H1 (cell line): ENCODE measurements around the gene CLDN2. TPM values are rescaled to one million over a fixed set of nuclear protein-coding genes. Genes with fewer than 3 reads are reported as not detected.

Experiments used
- CTCF ChIA-PET: fragments of 300-600 bp; sonication (Branson Sonifier 250); formaldehyde crosslinking; loops from one replicate; lab custom pipeline; 2021; ENCODE audit not compliant: partially characterized antibody; lab: Charles Lee
- POLR2A ChIA-PET: fragments of 300-600 bp; sonication (Branson Sonifier 250); formaldehyde crosslinking; loops from one replicate; lab custom pipeline; 2021; ENCODE audit warnings: inconsistent platforms; ENCODE audit not compliant: partially characterized antibody; lab: Charles Lee
- DNase-seq, 2 experiments: peaks; one replicate each; pipeline versions ENCODE4 v3.0.0 to v3.0.0-alpha.2; 2010 to 2022; ENCODE audit warnings: low spot score in 2 of 2, low read depth in 1 of 2, mixed read lengths in 1 of 2
- FAIRE-seq: peaks from 2 replicates; lab custom pipeline; 2011; peaks lifted over from hg19 to GRCh38; lab: Jason Lieb, UNC
- H2AFZ ChIP-seq: 2 replicates; pipeline ENCODE4 v1.8.1; 2012; ENCODE audit warnings: low read length, inconsistent platforms
- H2AK5ac ChIP-seq: 2 replicates; pipeline ENCODE4 v1.6.1; 2013; ENCODE audit warnings: low read depth, low read length
- H2BK120ac ChIP-seq: replicated peaks from 2 replicates; pipeline ENCODE3; 2013; ENCODE audit warnings: low read depth, low read length, inconsistent platforms
- H2BK12ac ChIP-seq: 2 replicates; pipeline ENCODE4 v1.6.1; 2013; ENCODE audit warnings: low read depth, low read length
- H2BK15ac ChIP-seq: 2 replicates; pipeline ENCODE4 v1.6.1; 2013; ENCODE audit warnings: low read length
- H2BK20ac ChIP-seq: 2 replicates; pipeline ENCODE4 v1.6.1; 2013; ENCODE audit warnings: low read length
- H2BK5ac ChIP-seq: 2 replicates; pipeline ENCODE4 v1.6.1; 2013; ENCODE audit warnings: low read depth, low read length
- H3K14ac ChIP-seq: 2 replicates; pipeline ENCODE4 v1.6.1; 2013; ENCODE audit warnings: inconsistent platforms; ENCODE audit not compliant: insufficient read length
- H3K18ac ChIP-seq: 2 replicates; pipeline ENCODE4 v1.6.1; 2013; ENCODE audit warnings: low read length; ENCODE audit errors: extremely low read depth
- H3K23ac ChIP-seq: 2 replicates; pipeline ENCODE4 v1.6.1; 2013; ENCODE audit warnings: inconsistent platforms; ENCODE audit not compliant: insufficient read length
- H3K23me2 ChIP-seq: 2 replicates; pipeline ENCODE4 v1.6.1; 2013; ENCODE audit warnings: low read depth, low read length
- H3K27ac ChIP-seq: 2 replicates; pipeline ENCODE4 v1.6.1; 2011; ENCODE audit warnings: low read depth, low read length, inconsistent platforms
- H3K27me3 ChIP-seq, 4 experiments: replicated peaks in 1 of 4; 1 replicate in 1 of 4; 2 replicates in 3 of 4; pipeline versions ENCODE4 v1.6.1 to v1.8.1; 2011 to 2013; ENCODE audit warnings: low read length in 3 of 4, mild to moderate bottlenecking in 3 of 4, inconsistent platforms in 2 of 4, mixed read lengths in 2 of 4, moderate library complexity in 1 of 4; ENCODE audit not compliant: control insufficient read depth in 3 of 4, insufficient read depth in 3 of 4; ENCODE audit errors: extremely low read depth in 1 of 4
- H3K36me3 ChIP-seq, 4 experiments: 2 replicates each; pipeline versions ENCODE4 v1.6.1 to v1.8.1; 2011 to 2013; ENCODE audit warnings: mild to moderate bottlenecking in 4 of 4, low read length in 3 of 4, moderate library complexity in 2 of 4, control low read depth in 1 of 4, inconsistent platforms in 1 of 4; ENCODE audit not compliant: insufficient read depth in 4 of 4, control insufficient read depth in 2 of 4
- H3K4ac ChIP-seq: replicated peaks from 2 replicates; pipeline ENCODE3; 2013; ENCODE audit warnings: low read length, low read depth, mixed read lengths, inconsistent platforms; ENCODE audit not compliant: insufficient read length
- H3K4me1 ChIP-seq, 4 experiments: replicated peaks in 1 of 4; 1 replicate in 1 of 4; 2 replicates in 3 of 4; pipeline versions ENCODE4 v1.6.1 to v1.8.1; 2011 to 2013; ENCODE audit warnings: low read length in 3 of 4, inconsistent platforms in 2 of 4, mixed read lengths in 1 of 4; ENCODE audit not compliant: insufficient read depth in 4 of 4, control insufficient read depth in 3 of 4
- H3K4me2 ChIP-seq, 2 experiments: 2 replicates each; pipeline versions ENCODE4 v1.6.1 to v1.8.1; 2011 to 2013; ENCODE audit warnings: low read depth in 2 of 2, low read length in 2 of 2, control low read depth in 1 of 2, inconsistent platforms in 1 of 2, mild to moderate bottlenecking in 1 of 2; ENCODE audit not compliant: insufficient read depth in 1 of 2
- H3K4me3 ChIP-seq, 4 experiments: fragments of 200-600, 300-600 bp in 1 of 4; sonication (generic), shearing (Covaris generic), sonication (Bioruptor Twin) in 1 of 4; 2 replicates each; pipeline versions ENCODE4 v1.5.1 to v1.8.1; 2011 to 2016; ENCODE audit warnings: low read length in 4 of 4, low read depth in 3 of 4, control low read depth in 2 of 4, inconsistent platforms in 2 of 4, mild to moderate bottlenecking in 2 of 4, mixed read lengths in 1 of 4, moderate library complexity in 1 of 4; ENCODE audit not compliant: insufficient read depth in 2 of 4; ENCODE audit errors: extremely low read depth in 1 of 4
- H3K56ac ChIP-seq: replicated peaks from 2 replicates; pipeline ENCODE3; 2013; ENCODE audit warnings: low read depth, mild to moderate bottlenecking, mixed read lengths, low read length, inconsistent platforms; ENCODE audit not compliant: insufficient read length
- H3K79me1 ChIP-seq: 2 replicates; pipeline ENCODE4 v1.6.1; 2013; ENCODE audit warnings: low read depth, low read length, control low read depth
- H3K79me2 ChIP-seq, 2 experiments: 2 replicates each; pipeline versions ENCODE4 v1.6.1 to v1.8.1; 2012 to 2013; ENCODE audit warnings: low read length in 2 of 2, mild to moderate bottlenecking in 2 of 2, inconsistent platforms in 1 of 2; ENCODE audit not compliant: insufficient read depth in 2 of 2, control insufficient read depth in 1 of 2
- H3K9ac ChIP-seq, 4 experiments: replicated peaks in 1 of 4; 1 replicate in 1 of 4; 2 replicates in 3 of 4; pipeline versions ENCODE4 v1.6.1 to v1.8.1; 2011 to 2013; ENCODE audit warnings: low read depth in 3 of 4, low read length in 3 of 4, control low read depth in 2 of 4, mild to moderate bottlenecking in 2 of 4, moderate library complexity in 2 of 4, inconsistent platforms in 1 of 4; ENCODE audit errors: extremely low read depth in 1 of 4
- H3K9me3 ChIP-seq, 2 experiments: 2 replicates each; pipeline versions ENCODE4 v1.6.1 to v1.8.1; 2012 to 2013; ENCODE audit warnings: mild to moderate bottlenecking in 2 of 2, moderate library complexity in 2 of 2, control low read depth in 1 of 2, inconsistent platforms in 1 of 2, low read depth in 1 of 2, low read length in 1 of 2, mixed read lengths in 1 of 2; ENCODE audit not compliant: insufficient read depth in 2 of 2
- H4K20me1 ChIP-seq, 2 experiments: replicated peaks in 1 of 2; 2 replicates each; pipeline versions ENCODE3 to v1.8.1; 2011 to 2013; ENCODE audit warnings: inconsistent platforms in 2 of 2, low read length in 2 of 2, mild to moderate bottlenecking in 1 of 2; ENCODE audit not compliant: insufficient read depth in 2 of 2, control insufficient read depth in 1 of 2
- H4K5ac ChIP-seq: 2 replicates; pipeline ENCODE4 v1.6.1; 2013; ENCODE audit warnings: low read length, low read depth, mixed read lengths, inconsistent platforms; ENCODE audit not compliant: insufficient read length
- H4K8ac ChIP-seq: 2 replicates; pipeline ENCODE4 v1.8.0; 2013; ENCODE audit warnings: mild to moderate bottlenecking, moderate library complexity, low read length, inconsistent platforms; ENCODE audit not compliant: insufficient read depth; ENCODE audit errors: extremely low read depth
- H4K91ac ChIP-seq: replicated peaks from 2 replicates; pipeline ENCODE3; 2013; ENCODE audit warnings: low read length, mixed read lengths, inconsistent platforms; ENCODE audit not compliant: insufficient read length
- SUZ12 ChIP-seq: fragments of 200-600 bp; sonication (generic); IDR thresholded peaks from 2 replicates; pipeline ENCODE4 v1.6.1; 2012; ENCODE audit warnings: mild to moderate bottlenecking, inconsistent platforms, low read length, moderate library complexity, mixed read lengths
- WGBS, 2 experiments: shearing (Covaris generic) in 1 of 2; methylation state at CpG; one replicate each; pipeline versions ENCODE4 v1.1.6 to v1.1.7; 2013 to 2015; ENCODE audit warnings: low lambda C conversion rate in 2 of 2, mixed read lengths in 2 of 2, inconsistent platforms in 1 of 2, low coverage in 1 of 2, missing lambda C conversion rate in 1 of 2; ENCODE audit not compliant: insufficient replicate concordance in 2 of 2, insufficient coverage in 1 of 2, insufficient read length in 1 of 2; ENCODE audit errors: extremely low coverage in 1 of 2, missing lambda C conversion rate in 1 of 2; 5-methylcytosine and 5-hydroxymethylcytosine counted together
- polyA plus RNA-seq, 7 experiments: library from polyadenylated mRNA; depleted of rRNA in 3 of 7; stranded (reverse) in 5 of 7; unstranded in 2 of 7; fragments of >200 nt in 5 of 7; fragments of 200-250 nt in 2 of 7; gene quantifications; 1 replicate in 5 of 7; 2 replicates in 1 of 7; 4 replicates in 1 of 7; pipeline versions ENCODE4 v1.2.1 to v1.2.3, GENCODE V29; 2011 to 2013; ENCODE audit warnings: missing spikeins in 2 of 7, mixed read lengths in 2 of 7
- total RNA-seq: library from RNA; stranded (reverse); fragmentation: NEBNext Ultra II Directional; extraction: Animal tissue kit (Norgen Biotek cat#: 25700); gene quantifications from 2 replicates; pipeline ENCODE4 v1.2.1, GENCODE V29; 2021

Gene CLDN2
- total and polyA plus RNA-seq, 2 of the 8 experiments (the other 6 are each of a cell fraction or from before 2014, with no cell fraction given) = 0.02 TPM; not detected in 1

DNA sequence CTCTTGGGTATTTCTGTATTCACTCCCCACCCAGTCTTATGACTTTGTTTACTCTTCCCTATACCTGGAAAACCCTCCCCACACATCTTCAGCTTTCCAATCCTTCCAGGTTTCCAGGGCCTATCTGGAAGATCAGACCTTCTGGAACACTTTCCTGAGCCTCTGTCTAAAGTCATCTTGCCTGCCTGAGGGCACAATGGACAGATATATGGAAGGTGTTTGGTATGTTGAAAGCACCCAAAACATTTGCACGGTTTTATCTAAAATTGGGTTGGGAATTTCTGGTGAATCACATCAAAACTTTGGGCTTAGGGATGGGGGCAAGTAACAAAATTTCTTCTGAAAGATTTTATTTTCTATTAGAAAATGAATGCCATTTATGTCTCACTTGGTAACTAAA lies 16.0 kb downstream of the CLDN2 start:
- H4K5ac ChIP-seq = no peak overlapping the region
- no peak overlapping the region for H2BK5ac ChIP-seq
- H3K14ac ChIP-seq = no peak overlapping the region
- H3K4ac ChIP-seq = no peak overlapping the region
- no peak overlapping the region for H2BK15ac ChIP-seq
- H2BK120ac ChIP-seq = no peak overlapping the region
- WGBS, 2 experiments = 100% methylated on average over 1 of the region's 1 CpG; no CpG with 5 or more reads in 1 of the 2 experiments
- POLR2A ChIA-PET = no interaction called here
- no peak overlapping the region for H2AFZ ChIP-seq
- no peak overlapping the region for H3K4me3 ChIP-seq
- H3K79me1 ChIP-seq = no peaks in the 10 kb centered on the region
- H3K9ac ChIP-seq = no peak overlapping the region
- no peaks in the 10 kb centered on the region for H3K79me2 ChIP-seq
- no peaks in the 10 kb centered on the region for H3K27me3 ChIP-seq
- H3K27ac ChIP-seq = no peak overlapping the region
- TF ChIP-seq SUZ12 = no peak
- DNase-seq = no peak
- CTCF ChIA-PET = interaction anchor here (1.2 kb wide), 1 partner anchor 16 kb away, joined by 4 read pairs; no protein-coding TSS in a partner anchor
- H3K9me3 ChIP-seq = no peaks in the 10 kb centered on the region
- no peak overlapping the region for H2BK20ac ChIP-seq
- no peak overlapping the region for H3K18ac ChIP-seq
- no peak for FAIRE-seq
- H4K20me1 ChIP-seq = no peaks in the 10 kb centered on the region
- no peaks in the 10 kb centered on the region for H3K4me1 ChIP-seq
- H4K8ac ChIP-seq = no peak overlapping the region
- no peak overlapping the region for H4K91ac ChIP-seq
- no peak overlapping the region for H3K23ac ChIP-seq
- no peak overlapping the region for H3K56ac ChIP-seq
- H3K36me3 ChIP-seq = no peaks in the 10 kb centered on the region
- H2BK12ac ChIP-seq = no peak overlapping the region
- no peak overlapping the region for H3K4me2 ChIP-seq
- no peaks in the 10 kb centered on the region for H3K23me2 ChIP-seq
- no peak overlapping the region for H2AK5ac ChIP-seq
